HepG2 (cell line): ENCODE results near the gene RPTOR. TPM values are rescaled to one million over a fixed set of nuclear protein-coding genes. Genes with fewer than 3 reads are reported as not detected.

ENCODE experiments used
- ATAC-seq: fragments of 200-7000 bp; cut with Tn5 transposase; 3 replicates; pipeline ENCODE4 v1.9.1; 2020; ENCODE audit warnings: mild to moderate bottlenecking, moderate library complexity
- BruUV-seq: library from RNA; stranded (reverse); fragments of 400-500 nt; replicated peaks from 2 replicates; lab custom pipeline; 2021; lab: Mats Ljungman, UMichigan
- CTCF ChIA-PET: fragments of 300-600 bp; formaldehyde crosslinking; extraction: SDS; loops from one replicate; lab custom pipeline; 2021; ENCODE audit warnings: low total read pairs, inconsistent platforms, low intra/inter-chr PET ratio; lab: Yijun Ruan, JAX
- POLR2A ChIA-PET: fragments of 350-600 bp; sonication (Branson Sonifier 250); formaldehyde crosslinking; loops from one replicate; lab custom pipeline; 2020; ENCODE audit warnings: antibody characterized with exemption, inconsistent platforms; lab: Yijun Ruan, JAX
- DNase-seq: peaks from one replicate; pipeline ENCODE4 v3.0.0-alpha.2; 2015; ENCODE audit warnings: low spot score
- FAIRE-seq: peaks from 3 replicates; lab custom pipeline; 2011; peaks lifted over from hg19 to GRCh38; lab: Jason Lieb, UNC
- H2AFZ ChIP-seq: one replicate; pipeline ENCODE4 v1.6.1; 2011; ENCODE audit warnings: low read length, inconsistent platforms
- H3K27ac ChIP-seq: fragments of 300-600 bp; 3 replicates; pipeline ENCODE4 v1.8.0; 2011; ENCODE audit warnings: mixed run types, mild to moderate bottlenecking, mixed read lengths, low read length, inconsistent platforms; ENCODE audit not compliant: insufficient read depth; ENCODE audit errors: extremely low read length
- H3K27me3 ChIP-seq, 2 experiments: fragments of 200-600 bp in 1 of 2; 2 replicates in 1 of 2; 3 replicates in 1 of 2; pipeline versions ENCODE4 v1.6.0 to v1.8.0; 2011; ENCODE audit warnings: low read length in 2 of 2, mild to moderate bottlenecking in 2 of 2, moderate library complexity in 2 of 2, inconsistent platforms in 1 of 2; ENCODE audit not compliant: insufficient read depth in 2 of 2, control insufficient read depth in 1 of 2
- H3K36me3 ChIP-seq, 2 experiments: fragments of 200-600 bp in 1 of 2; replicated peaks in 1 of 2; 2 replicates in 1 of 2; 3 replicates in 1 of 2; pipeline versions ENCODE4 v1.5.1 to v1.8.0; 2011; ENCODE audit warnings: low read length in 2 of 2, inconsistent platforms in 1 of 2; ENCODE audit not compliant: insufficient read depth in 2 of 2, control insufficient read depth in 1 of 2
- H3K4me1 ChIP-seq: 2 replicates; pipeline ENCODE4 v1.5.1; 2012; ENCODE audit warnings: low read length, inconsistent platforms; ENCODE audit not compliant: insufficient read depth
- H3K4me2 ChIP-seq: 2 replicates; pipeline ENCODE4 v1.6.0; 2011; ENCODE audit warnings: low read depth, low read length, inconsistent platforms
- H3K4me3 ChIP-seq, 3 experiments: fragments of 200-600 bp in 1 of 3; sonication (generic), shearing (Covaris generic) in 1 of 3; replicated peaks in 1 of 3; 2 replicates each; pipeline ENCODE4 v1.5.1; 2011 to 2016; ENCODE audit warnings: low read length in 3 of 3, inconsistent platforms in 2 of 3, low read depth in 2 of 3, mild to moderate bottlenecking in 2 of 3, control low read depth in 1 of 3, mixed read lengths in 1 of 3; ENCODE audit not compliant: insufficient read depth in 1 of 3
- H3K79me2 ChIP-seq: one replicate; pipeline ENCODE4 v1.6.1; 2011; ENCODE audit warnings: low read length, inconsistent platforms; ENCODE audit not compliant: insufficient read depth
- H3K9ac ChIP-seq: 2 replicates; pipeline ENCODE4 v1.6.0; 2011; ENCODE audit warnings: mild to moderate bottlenecking, low read depth, low read length, inconsistent platforms; ENCODE audit not compliant: insufficient read depth
- H3K9me3 ChIP-seq: 2 replicates; pipeline ENCODE4 v1.5.1; 2012; ENCODE audit warnings: mild to moderate bottlenecking, low read length
- H4K20me1 ChIP-seq: 2 replicates; pipeline ENCODE4 v1.6.0; 2011; ENCODE audit warnings: inconsistent platforms, mild to moderate bottlenecking, low read length, moderate library complexity; ENCODE audit not compliant: insufficient read depth
- ATRX ChIP-seq: sonication (generic); formaldehyde crosslinking; IDR thresholded peaks from 2 replicates; pipeline ENCODE4 v1.4.0; 2020; ENCODE audit warnings: missing genetic modification reagents, borderline replicate concordance
- HCFC1 ChIP-seq: fragments of 150-350 bp; IDR thresholded peaks from 2 replicates; pipeline ENCODE4 v1.6.1; 2014; ENCODE audit warnings: low read depth, low read length
- MAF1 ChIP-seq: sonication (generic); formaldehyde crosslinking; IDR thresholded peaks from 2 replicates; pipeline ENCODE4 v1.5.0; 2020; ENCODE audit warnings: missing genetic modification reagents, borderline replicate concordance
- MIXL1 ChIP-seq: IDR thresholded peaks from 2 replicates; pipeline ENCODE4 v1.6.1; 2016
- NFE2L1 ChIP-seq: sonication (generic); formaldehyde crosslinking; IDR thresholded peaks from 2 replicates; pipeline ENCODE4 v1.4.0; 2020; ENCODE audit warnings: missing genetic modification reagents, mild to moderate bottlenecking, borderline replicate concordance
- RAD21 ChIP-seq: fragments of 450-650 bp; formaldehyde crosslinking; IDR thresholded peaks from 2 replicates; pipeline ENCODE4 v1.5.0; 2020; ENCODE audit warnings: mild to moderate bottlenecking
- RXRB ChIP-seq: IDR thresholded peaks from 2 replicates; pipeline ENCODE4 v1.6.1; 2016; ENCODE audit warnings: borderline replicate concordance, missing genetic modification reagents, missing compliant biosample characterization
- ZNF12 ChIP-seq: sonication (generic); formaldehyde crosslinking; IDR thresholded peaks from 2 replicates; pipeline ENCODE4 v1.5.0; 2020; ENCODE audit warnings: missing genetic modification reagents
- ZNF468 ChIP-seq: sonication (generic); formaldehyde crosslinking; IDR thresholded peaks from 2 replicates; pipeline ENCODE4 v1.8.0; 2022; ENCODE audit warnings: mild to moderate bottlenecking, moderate library complexity, missing genetic modification reagents
- ZNF781 ChIP-seq: sonication (generic); formaldehyde crosslinking; IDR thresholded peaks from 2 replicates; pipeline ENCODE4 v1.5.1; 2020; ENCODE audit warnings: borderline replicate concordance, mild to moderate bottlenecking, missing genetic modification reagents; ENCODE audit errors: not compliant biosample characterization
- ZSCAN30 ChIP-seq: sonication (generic); formaldehyde crosslinking; IDR thresholded peaks from 2 replicates; pipeline ENCODE4 v1.5.0; 2020; ENCODE audit warnings: mild to moderate bottlenecking, missing genetic modification reagents
- WGBS: methylation state at CpG from one replicate; pipeline ENCODE4 v1.1.6; 2017; ENCODE audit warnings: low lambda C conversion rate; 5-methylcytosine and 5-hydroxymethylcytosine counted together
- in situ Hi-C: cut with HindIII; loops from 2 replicates; pipeline ENCODE4 v1.10.0; 2017; ENCODE audit warnings: low pct_unique_long_range_greater_than_20kb; ENCODE audit not compliant: extremely low pct_ligation_motif_present
- intact Hi-C: fragments of 100-400 bp; cut with micrococcal nuclease; formaldehyde crosslinking; loops from one replicate; pipeline ENCODE4 v1.10.0; 2022; ENCODE audit not compliant: unreplicated experiment
- polyA plus RNA-seq, 8 experiments: library from polyadenylated mRNA; depleted of rRNA in 3 of 8; stranded (reverse) in 7 of 8; unstranded in 1 of 8; fragments of >200 nt; fragmentation: Illumina TruSeq in 4 of 8; extraction: Trizol in 4 of 8; gene quantifications; 2 replicates each; pipeline versions ENCODE4 v1.2.1 to v1.2.3, GENCODE V29; 2011 to 2016; ENCODE audit warnings: low read depth in 4 of 8, missing spikeins in 1 of 8, mixed read lengths in 1 of 8; ENCODE audit not compliant: insufficient read depth in 1 of 8
- total RNA-seq, 5 experiments: library from RNA; depleted of rRNA; stranded (reverse); fragments of >200 nt; fragmentation: Illumina TruSeq; extraction: Trizol; gene quantifications; 2 replicates each; pipeline ENCODE4 v1.2.3, GENCODE V29; 2016; ENCODE audit warnings: low read depth in 1 of 5
- TF ChIP-seq, protein P1 (sequence below): sonication (generic); formaldehyde crosslinking; IDR thresholded peaks from 2 replicates; pipeline ENCODE4 v1.5.0; 2020; ENCODE audit warnings: mild to moderate bottlenecking, missing genetic modification reagents, borderline replicate concordance
- TF ChIP-seq, protein P2 (sequence below): IDR thresholded peaks from 2 replicates; pipeline ENCODE4 v1.6.1; 2016; ENCODE audit warnings: missing compliant biosample characterization, missing genetic modification reagents, borderline replicate concordance
- TF ChIP-seq, protein P3 (sequence below): IDR thresholded peaks from 2 replicates; pipeline ENCODE4 v1.6.1; 2016; ENCODE audit warnings: missing genetic modification reagents, missing compliant biosample characterization

The RPTOR gene
- total and polyA plus RNA-seq, 2 of the 13 experiments (the other 11 are each of a cell fraction or from before 2014, with no cell fraction given) = 6.6 to 25.3 TPM

DNA sequence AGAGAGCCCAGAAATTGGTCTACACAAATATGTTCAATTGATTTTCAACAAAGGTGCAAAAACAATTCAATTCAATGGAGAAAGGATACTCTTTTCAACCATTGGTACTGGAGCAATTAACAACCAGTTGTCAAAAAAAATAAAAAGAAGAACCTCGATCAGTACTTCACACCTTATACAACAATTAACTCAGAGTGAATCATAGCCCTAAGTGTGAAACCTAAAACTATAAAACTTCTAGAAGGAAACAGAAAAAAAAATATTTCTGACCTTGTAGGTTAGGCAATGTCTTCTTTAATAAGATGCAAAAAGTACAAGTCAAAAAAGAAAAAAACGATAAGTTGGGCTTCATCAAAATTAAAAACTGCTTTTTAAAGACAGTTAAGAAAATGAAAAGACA lies 390.9 kb downstream of the RPTOR start:
- H3K27ac ChIP-seq = no peak overlapping the region
- no peak for DNase-seq
- no peaks in the 10 kb centered on the region for H3K4me1 ChIP-seq
- no peak for FAIRE-seq
- H3K4me2 ChIP-seq = no peak overlapping the region
- CTCF ChIA-PET = no interaction called here
- no peak for ATAC-seq
- H3K79me2 ChIP-seq = no peaks in the 10 kb centered on the region
- in situ Hi-C loops (no loop called here), intact Hi-C loops (no loop called here)
- H2AFZ ChIP-seq = no peak overlapping the region
- peaks cover 5 to 7% of the 10 kb centered on the region in 2 experiments; a peak in 4 of 5 replicates for H3K36me3 ChIP-seq
- POLR2A ChIA-PET = no interaction called here
- TF ChIP-seq ZNF468 (no peak), ZNF781 (CRISPR knock-in tag) (no peak)
- TF ChIP-seq, protein P1, sequence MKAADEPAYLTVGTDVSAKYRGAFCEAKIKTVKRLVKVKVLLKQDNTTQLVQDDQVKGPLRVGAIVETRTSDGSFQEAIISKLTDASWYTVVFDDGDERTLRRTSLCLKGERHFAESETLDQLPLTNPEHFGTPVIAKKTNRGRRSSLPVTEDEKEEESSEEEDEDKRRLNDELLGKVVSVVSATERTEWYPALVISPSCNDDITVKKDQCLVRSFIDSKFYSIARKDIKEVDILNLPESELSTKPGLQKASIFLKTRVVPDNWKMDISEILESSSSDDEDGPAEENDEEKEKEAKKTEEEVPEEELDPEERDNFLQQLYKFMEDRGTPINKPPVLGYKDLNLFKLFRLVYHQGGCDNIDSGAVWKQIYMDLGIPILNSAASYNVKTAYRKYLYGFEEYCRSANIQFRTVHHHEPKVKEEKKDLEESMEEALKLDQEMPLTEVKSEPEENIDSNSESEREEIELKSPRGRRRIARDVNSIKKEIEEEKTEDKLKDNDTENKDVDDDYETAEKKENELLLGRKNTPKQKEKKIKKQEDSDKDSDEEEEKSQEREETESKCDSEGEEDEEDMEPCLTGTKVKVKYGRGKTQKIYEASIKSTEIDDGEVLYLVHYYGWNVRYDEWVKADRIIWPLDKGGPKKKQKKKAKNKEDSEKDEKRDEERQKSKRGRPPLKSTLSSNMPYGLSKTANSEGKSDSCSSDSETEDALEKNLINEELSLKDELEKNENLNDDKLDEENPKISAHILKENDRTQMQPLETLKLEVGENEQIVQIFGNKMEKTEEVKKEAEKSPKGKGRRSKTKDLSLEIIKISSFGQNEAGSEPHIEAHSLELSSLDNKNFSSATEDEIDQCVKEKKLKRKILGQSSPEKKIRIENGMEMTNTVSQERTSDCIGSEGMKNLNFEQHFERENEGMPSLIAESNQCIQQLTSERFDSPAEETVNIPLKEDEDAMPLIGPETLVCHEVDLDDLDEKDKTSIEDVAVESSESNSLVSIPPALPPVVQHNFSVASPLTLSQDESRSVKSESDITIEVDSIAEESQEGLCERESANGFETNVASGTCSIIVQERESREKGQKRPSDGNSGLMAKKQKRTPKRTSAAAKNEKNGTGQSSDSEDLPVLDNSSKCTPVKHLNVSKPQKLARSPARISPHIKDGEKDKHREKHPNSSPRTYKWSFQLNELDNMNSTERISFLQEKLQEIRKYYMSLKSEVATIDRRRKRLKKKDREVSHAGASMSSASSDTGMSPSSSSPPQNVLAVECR = no peak
- H3K9ac ChIP-seq = no peak overlapping the region
- no peaks in the 10 kb centered on the region for H3K9me3 ChIP-seq
- 95% methylated on average over 2 of the region's 2 CpGs for WGBS
- no peaks in the 10 kb centered on the region for H3K27me3 ChIP-seq
- BruUV-seq = no TSS peak
- no peak overlapping the region for H3K4me3 ChIP-seq
- H4K20me1 ChIP-seq = no peaks in the 10 kb centered on the region

DNA sequence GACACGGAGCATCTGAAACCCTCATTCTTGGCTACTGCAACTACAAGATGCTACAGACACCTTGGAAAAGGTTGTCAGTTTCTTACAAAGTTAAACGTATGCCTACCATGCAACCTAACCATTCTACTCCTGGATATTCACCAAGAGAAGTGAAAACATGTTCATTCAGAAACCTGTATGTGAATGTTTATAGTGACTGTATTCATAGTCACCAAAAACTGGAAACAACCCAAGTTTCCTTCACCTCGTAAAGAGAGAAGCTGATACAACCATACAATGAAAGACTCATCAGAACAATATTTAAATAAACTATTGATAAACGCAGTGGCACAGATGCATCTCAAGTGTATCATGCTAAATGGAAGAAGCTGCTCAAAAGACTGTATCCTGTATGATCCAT lies 391.6 kb downstream of the RPTOR start:
- no peaks in the 10 kb centered on the region for H3K9me3 ChIP-seq
- ATAC-seq (no peak), DNase-seq (no peak), FAIRE-seq (no peak)
- H4K20me1 ChIP-seq = no peaks in the 10 kb centered on the region
- 96% methylated on average over 4 of the region's 4 CpGs for WGBS
- intact Hi-C loops = no loop called here
- H3K4me1 ChIP-seq = no peaks in the 10 kb centered on the region; the same call in 1 of the 2 replicates
- H3K27ac ChIP-seq = no peak overlapping the region
- CTCF ChIA-PET = no interaction called here
- H3K9ac ChIP-seq = no peak overlapping the region
- BruUV-seq = no TSS peak
- in situ Hi-C loops = no loop called here
- H3K36me3 ChIP-seq = peaks cover 9 to 13% of the 10 kb centered on the region in 2 experiments; a peak in 4 of 5 replicates
- H3K4me2 ChIP-seq = no peak overlapping the region
- no peak overlapping the region for H3K4me3 ChIP-seq
- H3K79me2 ChIP-seq = no peaks in the 10 kb centered on the region
- no peak overlapping the region for H2AFZ ChIP-seq
- no peaks in the 10 kb centered on the region for H3K27me3 ChIP-seq
- POLR2A ChIA-PET = no interaction called here
- no peak for TF ChIP-seq MIXL1
- TF ChIP-seq HCFC1 = no peak
- no peak for TF ChIP-seq RAD21 (CRISPR knock-in tag)
- TF ChIP-seq, protein P2, sequence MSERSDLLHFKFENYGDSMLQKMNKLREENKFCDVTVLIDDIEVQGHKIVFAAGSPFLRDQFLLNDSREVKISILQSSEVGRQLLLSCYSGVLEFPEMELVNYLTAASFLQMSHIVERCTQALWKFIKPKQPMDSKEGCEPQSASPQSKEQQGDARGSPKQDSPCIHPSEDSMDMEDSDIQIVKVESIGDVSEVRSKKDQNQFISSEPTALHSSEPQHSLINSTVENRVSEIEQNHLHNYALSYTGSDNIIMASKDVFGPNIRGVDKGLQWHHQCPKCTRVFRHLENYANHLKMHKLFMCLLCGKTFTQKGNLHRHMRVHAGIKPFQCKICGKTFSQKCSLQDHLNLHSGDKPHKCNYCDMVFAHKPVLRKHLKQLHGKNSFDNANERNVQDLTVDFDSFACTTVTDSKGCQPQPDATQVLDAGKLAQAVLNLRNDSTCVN (CRISPR knock-in tag) = no peak
- TF ChIP-seq ZSCAN30 = no peak
- TF ChIP-seq NFE2L1 (CRISPR knock-in tag) = no peak
- TF ChIP-seq MAF1 (CRISPR knock-in tag) = no peak
- TF ChIP-seq ZNF12 (CRISPR knock-in tag) = no peak
- TF ChIP-seq, protein P3, sequence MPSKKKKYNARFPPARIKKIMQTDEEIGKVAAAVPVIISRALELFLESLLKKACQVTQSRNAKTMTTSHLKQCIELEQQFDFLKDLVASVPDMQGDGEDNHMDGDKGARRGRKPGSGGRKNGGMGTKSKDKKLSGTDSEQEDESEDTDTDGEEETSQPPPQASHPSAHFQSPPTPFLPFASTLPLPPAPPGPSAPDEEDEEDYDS (CRISPR knock-in tag) = no peak
- no peak for TF ChIP-seq RXRB (CRISPR knock-in tag)
- no peak for TF ChIP-seq ATRX (CRISPR knock-in tag)
